Epithelial cell of proximal tubule (primary cell): ENCODE data around the gene MFSD12. TPM values are rescaled to one million over a fixed set of nuclear protein-coding genes. Genes with fewer than 3 reads are reported as not detected.

Source experiments
- DNase-seq: peaks from one replicate; pipeline ENCODE4 v3.0.0-alpha.2; 2011; ENCODE audit warnings: low read depth
- H3K4me3 ChIP-seq: 2 replicates; pipeline ENCODE4 v1.5.1; 2011; ENCODE audit warnings: low read depth, mild to moderate bottlenecking, low read length
- CTCF ChIP-seq: conservative IDR thresholded peaks from 2 replicates; pipeline ENCODE4 v1.5.1; 2012; ENCODE audit warnings: low read depth, mild to moderate bottlenecking, low read length
- total RNA-seq: library from RNA; depleted of rRNA; stranded (reverse); fragments of >200 nt; gene quantifications from 2 replicates; pipeline ENCODE4 v1.2.3, GENCODE V29; 2015

MFSD12 gene
- total RNA-seq, 1 donor from 2014 or later: 260 TPM

- TF ChIP-seq CTCF: no peak
- peak overlapping the region; percentile 93 for H3K4me3 ChIP-seq
- DNase-seq: no peak
These were observed 49.8 kb downstream of the MFSD12 start for GRCh38 chr19:3507371-3508120.

GRCh38 chr19:3506384-3507340 lies 50.7 kb downstream of the MFSD12 start:
- peak overlapping the region; percentile 93 for H3K4me3 ChIP-seq
- TF ChIP-seq CTCF: no peak
- no peak for DNase-seq

- TF ChIP-seq CTCF: no peak
- DNase-seq: peak; percentile 67
- peak within 1 kb of the TSS; percentile 96 for H3K4me3 ChIP-seq
These were observed 51.6 kb downstream of the MFSD12 start, which contains the start of gene FZR1 for GRCh38 chr19:3505598-3506383. FZR1 (plus strand) TSS chr19:3506311; CDS start chr19:3522990, 16,679 bp downstream.

GRCh38 chr19:3504735-3505134 lies 52.7 kb downstream of the MFSD12 start:
- TF ChIP-seq CTCF: no peak
- no peak overlapping the region for H3K4me3 ChIP-seq
- no peak for DNase-seq

DNA sequence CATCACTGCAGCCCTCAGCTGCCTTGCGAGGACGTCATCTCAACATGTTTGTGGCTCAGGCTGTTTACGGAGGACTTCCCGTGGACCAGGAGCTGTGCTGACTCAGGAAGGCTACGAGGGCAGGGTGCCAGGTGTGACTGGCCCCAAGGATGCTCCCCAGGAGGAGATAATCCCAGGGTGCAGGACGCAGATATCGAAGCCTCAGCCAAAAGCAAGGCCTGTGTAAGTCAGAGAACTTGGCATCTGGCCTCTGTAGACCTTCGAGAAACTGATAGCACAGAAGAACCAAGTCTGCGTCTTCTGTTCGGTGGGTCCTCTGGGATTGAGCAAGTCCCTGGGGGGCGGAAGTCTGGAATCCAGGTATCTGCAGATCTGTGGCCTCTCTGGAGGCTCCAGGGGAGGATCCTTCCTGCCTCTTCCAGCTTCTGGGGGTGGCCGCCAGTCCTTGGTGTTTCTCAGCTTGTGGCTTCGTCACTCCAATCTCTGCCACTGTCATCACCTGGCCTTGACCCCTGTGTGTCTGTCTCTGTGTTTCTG lies 54.3 kb downstream of the MFSD12 start:
- no peak for DNase-seq
- no peak for TF ChIP-seq CTCF
- no peak overlapping the region for H3K4me3 ChIP-seq

- no peak for DNase-seq
- no peak for TF ChIP-seq CTCF
- H3K4me3 ChIP-seq: no peak overlapping the region
These were observed 55.6 kb downstream of the MFSD12 start for GRCh38 chr19:3501780-3502179.
